ENCODE results near the gene MAN1C1.

DNA sequence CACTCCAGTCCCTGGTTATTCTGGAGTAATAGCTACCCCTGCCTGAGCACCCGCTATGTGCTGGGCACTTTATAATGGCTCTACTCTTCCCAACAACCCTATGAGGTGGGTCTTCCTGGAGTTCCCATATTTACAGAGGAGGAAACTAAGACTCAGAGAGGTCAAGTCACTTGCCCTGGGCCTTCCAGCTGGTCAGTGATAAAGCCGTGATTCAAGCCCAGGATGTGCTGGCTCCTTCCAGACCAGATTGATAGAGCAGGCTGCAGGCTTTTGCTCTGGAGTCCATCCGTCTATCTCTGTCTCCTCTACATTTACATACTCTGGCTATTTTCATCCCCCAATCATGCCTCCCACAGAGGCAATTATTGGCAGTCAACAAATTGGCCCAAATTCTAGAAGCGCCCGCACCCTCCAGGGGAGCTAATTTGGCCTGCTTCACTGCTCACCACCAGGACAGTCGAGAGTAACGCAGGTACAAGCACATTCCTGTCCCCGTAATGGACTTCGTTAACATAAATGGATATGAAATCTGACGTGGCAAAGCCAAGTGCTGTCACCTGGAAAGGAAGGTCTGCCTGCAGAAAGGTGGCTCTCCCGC lies 143.6 kb downstream of the MAN1C1 start:
- TF ChIP-seq HDAC2 (IDR thresholded peaks at IDR 0.05) = peak; percentile 43; the same call in 1 of the 2 replicates
- TF ChIP-seq ZSCAN29 (IDR thresholded peaks at IDR 0.05) = no peak
- no peak for TF ChIP-seq ERF (CRISPR knock-in tag; IDR thresholded peaks at IDR 0.05)
- no peak for TF ChIP-seq POLR3G (IDR thresholded peaks at IDR 0.05; ENCODE audit: extremely low read depth, insufficient read length, insufficient replicate concordance)
- TF ChIP-seq, protein P1, sequence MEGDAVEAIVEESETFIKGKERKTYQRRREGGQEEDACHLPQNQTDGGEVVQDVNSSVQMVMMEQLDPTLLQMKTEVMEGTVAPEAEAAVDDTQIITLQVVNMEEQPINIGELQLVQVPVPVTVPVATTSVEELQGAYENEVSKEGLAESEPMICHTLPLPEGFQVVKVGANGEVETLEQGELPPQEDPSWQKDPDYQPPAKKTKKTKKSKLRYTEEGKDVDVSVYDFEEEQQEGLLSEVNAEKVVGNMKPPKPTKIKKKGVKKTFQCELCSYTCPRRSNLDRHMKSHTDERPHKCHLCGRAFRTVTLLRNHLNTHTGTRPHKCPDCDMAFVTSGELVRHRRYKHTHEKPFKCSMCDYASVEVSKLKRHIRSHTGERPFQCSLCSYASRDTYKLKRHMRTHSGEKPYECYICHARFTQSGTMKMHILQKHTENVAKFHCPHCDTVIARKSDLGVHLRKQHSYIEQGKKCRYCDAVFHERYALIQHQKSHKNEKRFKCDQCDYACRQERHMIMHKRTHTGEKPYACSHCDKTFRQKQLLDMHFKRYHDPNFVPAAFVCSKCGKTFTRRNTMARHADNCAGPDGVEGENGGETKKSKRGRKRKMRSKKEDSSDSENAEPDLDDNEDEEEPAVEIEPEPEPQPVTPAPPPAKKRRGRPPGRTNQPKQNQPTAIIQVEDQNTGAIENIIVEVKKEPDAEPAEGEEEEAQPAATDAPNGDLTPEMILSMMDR (IDR thresholded peaks at IDR 0.05 in 2 of 3, conservative IDR thresholded peaks at IDR 0.05 in 1 of 3; ENCODE audit: insufficient read depth in 2 of 3, low read depth in 1 of 3, low read length in 3 of 3) = no peak
